KMS-11 (cell line): Measurements from ENCODE around the gene FBXO5.
A peak's percentile ranks its signal among the peaks of the same experiment; 100 is the strongest.
"Not testable (repeated sequence)": the region's sequence is repeated elsewhere in the genome, so short reads cannot be mapped to it uniquely, and the experiment has no call there.

Source experiments
- H2AFZ ChIP-seq: fragments of 200-600 bp; sonication (generic); 2 replicates; pipeline ENCODE4 v1.6.1; 2016; ENCODE audit warnings: antibody characterized with exemption, mixed run types, low read depth
- H3K27ac ChIP-seq: fragments of 200-600 bp; sonication (generic); 2 replicates; pipeline ENCODE4 v1.6.1; 2016; ENCODE audit warnings: mild to moderate bottlenecking, mixed run types
- H3K27me3 ChIP-seq: fragments of 200-600 bp; sonication (generic); 2 replicates; pipeline ENCODE4 v1.6.1; 2017; ENCODE audit warnings: mild to moderate bottlenecking, low read depth, mixed run types, moderate library complexity; ENCODE audit not compliant: insufficient read depth
- H3K36me3 ChIP-seq: fragments of 200-600 bp; sonication (generic); 2 replicates; pipeline ENCODE4 v1.6.1; 2017; ENCODE audit warnings: mild to moderate bottlenecking, mixed run types; ENCODE audit not compliant: insufficient read depth
- H3K4me1 ChIP-seq: fragments of 200-600 bp; sonication (generic); 2 replicates; pipeline ENCODE4 v1.6.1; 2016; ENCODE audit warnings: mild to moderate bottlenecking, low read depth, mixed run types; ENCODE audit not compliant: poor library complexity, severe bottlenecking
- H3K4me2 ChIP-seq: fragments of 200-600 bp; sonication (generic); 2 replicates; pipeline ENCODE4 v1.7.0; 2016; ENCODE audit warnings: mild to moderate bottlenecking, mixed run types
- H3K4me3 ChIP-seq: fragments of 200-600 bp; sonication (generic); IDR thresholded peaks from 2 replicates; pipeline ENCODE4 v1.6.1; 2017; ENCODE audit warnings: low read depth, low read length, mixed read lengths; ENCODE audit not compliant: insufficient read depth
- H3K79me2 ChIP-seq: fragments of 200-600 bp; sonication (generic); 2 replicates; pipeline ENCODE4 v1.6.1; 2016; ENCODE audit warnings: low read depth, mixed run types; ENCODE audit not compliant: insufficient read depth
- H3K9ac ChIP-seq: fragments of 200-600 bp; sonication (generic); 2 replicates; pipeline ENCODE4 v1.6.1; 2016; ENCODE audit warnings: mild to moderate bottlenecking, mixed run types
- H4K20me1 ChIP-seq: fragments of 200-600 bp; sonication (generic); 2 replicates; pipeline ENCODE4 v1.6.1; 2016; ENCODE audit warnings: mild to moderate bottlenecking, mixed run types; ENCODE audit not compliant: insufficient read depth
- TF ChIP-seq, protein P1 (sequence below): fragments of 200-600 bp; sonication (generic); conservative IDR thresholded peaks from 2 replicates; pipeline ENCODE4 v1.6.1; 2017; ENCODE audit warnings: low read depth, mild to moderate bottlenecking, antibody characterized with exemption, low read length, moderate library complexity, mixed read lengths

FBXO5 gene

DNA sequence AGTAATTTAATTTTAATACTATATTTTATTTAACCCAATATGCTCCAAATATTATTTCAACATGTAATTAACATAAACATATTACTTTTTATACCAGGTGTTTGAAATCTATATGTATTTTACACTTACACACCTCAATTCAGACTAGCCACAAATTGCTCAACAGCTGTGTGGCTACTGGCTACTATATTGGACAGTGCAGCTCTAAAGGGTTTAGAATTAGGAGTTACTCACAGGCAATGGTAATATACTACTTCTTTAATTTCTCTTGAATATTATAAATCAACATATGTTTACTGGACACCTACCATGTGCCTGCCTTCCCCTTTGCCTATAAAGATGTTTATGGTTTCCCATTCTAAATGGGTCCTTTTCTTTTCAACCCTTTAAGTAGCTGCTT lies 17.4 kb upstream of the FBXO5 start:
- Histone ChIP-seq H3K27me3 (no peaks in the 10 kb centered on the region), H3K4me2 (peak overlapping the region; percentile 85), H3K4me1 (peaks cover 33% of the 10 kb centered on the region), H2AFZ (no peak overlapping the region), H3K36me3 (no peaks in the 10 kb centered on the region), H3K4me3 (no peak overlapping the region), H3K27ac (no peak overlapping the region), H3K79me2 (peaks cover 51% of the 10 kb centered on the region), H3K9ac (no peak overlapping the region), H4K20me1 (no peaks in the 10 kb centered on the region)
- TF ChIP-seq, protein P1, sequence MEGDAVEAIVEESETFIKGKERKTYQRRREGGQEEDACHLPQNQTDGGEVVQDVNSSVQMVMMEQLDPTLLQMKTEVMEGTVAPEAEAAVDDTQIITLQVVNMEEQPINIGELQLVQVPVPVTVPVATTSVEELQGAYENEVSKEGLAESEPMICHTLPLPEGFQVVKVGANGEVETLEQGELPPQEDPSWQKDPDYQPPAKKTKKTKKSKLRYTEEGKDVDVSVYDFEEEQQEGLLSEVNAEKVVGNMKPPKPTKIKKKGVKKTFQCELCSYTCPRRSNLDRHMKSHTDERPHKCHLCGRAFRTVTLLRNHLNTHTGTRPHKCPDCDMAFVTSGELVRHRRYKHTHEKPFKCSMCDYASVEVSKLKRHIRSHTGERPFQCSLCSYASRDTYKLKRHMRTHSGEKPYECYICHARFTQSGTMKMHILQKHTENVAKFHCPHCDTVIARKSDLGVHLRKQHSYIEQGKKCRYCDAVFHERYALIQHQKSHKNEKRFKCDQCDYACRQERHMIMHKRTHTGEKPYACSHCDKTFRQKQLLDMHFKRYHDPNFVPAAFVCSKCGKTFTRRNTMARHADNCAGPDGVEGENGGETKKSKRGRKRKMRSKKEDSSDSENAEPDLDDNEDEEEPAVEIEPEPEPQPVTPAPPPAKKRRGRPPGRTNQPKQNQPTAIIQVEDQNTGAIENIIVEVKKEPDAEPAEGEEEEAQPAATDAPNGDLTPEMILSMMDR: no peak

DNA sequence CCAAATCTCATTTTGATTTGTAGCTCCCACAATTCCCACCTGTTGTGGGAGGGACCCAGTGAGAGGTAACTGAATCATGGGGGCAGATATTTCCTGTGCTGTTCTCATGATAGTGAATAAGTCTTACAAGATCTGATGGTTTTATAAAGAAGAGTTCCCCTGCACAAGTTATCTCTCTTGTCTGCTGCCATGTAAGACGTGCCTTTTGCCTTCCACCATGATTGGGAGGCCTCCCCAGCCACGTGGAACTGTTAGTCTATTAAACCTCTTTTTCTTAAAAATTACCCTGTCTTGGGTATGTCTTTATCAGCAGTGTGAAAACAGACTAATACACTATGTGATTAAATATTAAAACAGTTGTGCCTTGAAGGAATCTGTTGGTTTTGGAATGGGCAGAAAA lies 16.7 kb upstream of the FBXO5 start:
- H3K4me3 ChIP-seq, H3K27me3 ChIP-seq, H4K20me1 ChIP-seq, H3K36me3 ChIP-seq, H3K9ac ChIP-seq, H3K27ac ChIP-seq, H2AFZ ChIP-seq: not testable (repeated sequence)
- 0 out of 2 replicates have a peak overlapping the region, but pooled peaks have one; percentile 85 for H3K4me2 ChIP-seq
- H3K4me1 ChIP-seq: peaks cover 33% of the 10 kb centered on the region
- peaks cover 51% of the 10 kb centered on the region for H3K79me2 ChIP-seq

DNA sequence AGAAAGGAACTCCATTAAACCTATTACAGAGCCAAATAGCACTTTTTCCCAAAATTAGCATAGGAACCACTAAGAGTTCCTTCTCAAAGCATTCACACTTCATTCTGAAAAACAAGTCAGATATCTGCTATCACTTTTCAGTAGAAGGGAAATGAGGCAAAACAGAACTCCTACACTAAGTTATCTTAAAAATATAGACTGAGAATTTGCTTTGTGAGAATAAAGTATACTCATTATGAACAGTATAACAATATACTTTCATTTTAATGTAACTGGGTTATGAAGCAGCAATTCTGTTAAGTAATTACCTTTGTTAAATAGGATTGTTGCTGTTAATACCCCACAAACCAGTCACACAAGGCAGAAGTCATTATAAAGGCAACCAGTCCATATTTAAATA lies 11.0 kb upstream of the FBXO5 start:
- Histone ChIP-seq H4K20me1 (no peaks in the 10 kb centered on the region), H3K4me2 (no peak overlapping the region), H3K27me3 (no peaks in the 10 kb centered on the region), H2AFZ (no peak overlapping the region), H3K4me1 (peaks cover 3% of the 10 kb centered on the region), H3K79me2 (peaks cover 51% of the 10 kb centered on the region), H3K27ac (peak overlapping the region; percentile 12; the same call in 1 of the 2 replicates), H3K9ac (no peak overlapping the region), H3K4me3 (no peak overlapping the region), H3K36me3 (peaks cover 6% of the 10 kb centered on the region; the same call in 1 of the 2 replicates)
- TF ChIP-seq, protein P1: no peak

DNA sequence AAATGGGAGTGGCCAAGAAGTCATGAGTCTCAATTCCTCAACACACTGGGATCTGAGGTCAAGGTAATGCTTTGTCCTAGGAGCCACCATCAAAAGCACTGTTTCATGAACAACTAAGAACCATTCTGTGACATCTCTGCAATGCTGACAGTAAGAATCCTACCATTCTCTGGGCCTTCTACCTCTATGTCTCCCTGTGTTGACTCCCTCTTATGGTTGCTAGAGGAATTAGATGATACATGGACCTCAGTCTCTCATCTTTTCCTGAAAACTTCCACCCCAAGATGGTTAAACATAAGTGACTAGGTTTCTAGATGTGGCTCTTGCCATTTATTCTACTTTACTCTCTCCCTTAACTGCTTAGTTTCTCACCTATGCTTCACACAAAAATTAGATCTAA lies 10.6 kb upstream of the FBXO5 start:
- Histone ChIP-seq H3K36me3 (peaks cover 6% of the 10 kb centered on the region; the same call in 1 of the 2 replicates), H3K27ac (peak overlapping the region; percentile 12; the same call in 1 of the 2 replicates), H2AFZ (no peak overlapping the region), H3K9ac (no peak overlapping the region), H4K20me1 (no peaks in the 10 kb centered on the region), H3K27me3 (no peaks in the 10 kb centered on the region), H3K4me3 (no peak overlapping the region), H3K79me2 (peaks cover 48% of the 10 kb centered on the region), H3K4me2 (no peak overlapping the region), H3K4me1 (peaks cover 3% of the 10 kb centered on the region)
- TF ChIP-seq, protein P1: 0 out of 2 replicates have a peak, but pooled peaks have one; percentile 20

DNA sequence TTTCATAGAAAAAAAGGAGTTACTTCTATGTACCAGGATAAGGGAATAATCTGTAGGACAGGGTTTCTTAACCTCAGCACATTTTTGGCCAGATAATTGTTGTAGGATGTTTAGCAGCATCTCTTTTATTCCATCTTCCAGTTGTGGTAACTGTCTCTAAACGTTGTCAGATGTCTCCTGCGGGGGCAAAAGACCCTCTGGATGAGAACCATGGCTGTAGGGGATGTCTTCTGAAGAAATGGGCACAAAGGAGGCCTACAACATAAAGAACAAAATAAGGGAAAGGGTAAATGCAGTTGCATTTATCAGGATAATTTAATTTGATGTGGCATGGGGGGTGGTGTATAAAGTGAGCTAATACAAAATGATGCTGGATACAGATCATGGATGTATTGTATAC lies 4.1 kb upstream of the FBXO5 start:
- peaks cover 63% of the 10 kb centered on the region for H3K79me2 ChIP-seq
- no peaks in the 10 kb centered on the region for H3K27me3 ChIP-seq
- peaks cover 24% of the 10 kb centered on the region for H3K4me1 ChIP-seq
- TF ChIP-seq, protein P1: no peak
- H3K9ac ChIP-seq: no peak overlapping the region
- H2AFZ ChIP-seq: no peak overlapping the region
- peaks cover 3% of the 10 kb centered on the region; the same call in 1 of the 2 replicates for H3K36me3 ChIP-seq
- no peaks in the 10 kb centered on the region for H4K20me1 ChIP-seq
- H3K27ac ChIP-seq: no peak overlapping the region
- H3K4me3 ChIP-seq: no peak overlapping the region
- no peak overlapping the region for H3K4me2 ChIP-seq

DNA sequence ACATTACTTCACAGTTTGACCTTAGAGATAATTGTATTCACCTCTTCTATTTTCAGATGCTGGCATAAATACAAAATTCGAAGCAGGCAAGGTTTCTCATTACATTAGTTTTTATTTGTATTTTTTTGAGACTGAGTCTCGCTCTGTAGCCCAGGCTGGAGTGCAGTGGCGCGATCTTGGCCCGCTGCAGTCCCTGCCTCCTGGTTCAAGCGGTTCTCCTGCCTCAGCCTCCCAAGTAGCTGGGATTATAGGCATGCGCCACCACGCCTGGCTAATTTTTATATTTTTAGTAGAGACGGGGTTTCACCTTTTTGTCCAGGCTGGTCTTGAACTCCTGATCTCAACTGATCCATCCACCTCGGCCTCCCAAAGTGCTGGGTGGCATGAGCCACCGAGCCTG lies 2.5 kb upstream of the FBXO5 start:
- not testable (repeated sequence) for H2AFZ ChIP-seq, H3K4me3 ChIP-seq, H4K20me1 ChIP-seq, H3K27me3 ChIP-seq, H3K36me3 ChIP-seq
- Histone ChIP-seq H3K79me2 (peaks cover 63% of the 10 kb centered on the region), H3K9ac (peak overlapping the region; percentile 87; the same call in 1 of the 2 replicates), H3K4me2 (peak overlapping the region; percentile 84), H3K4me1 (peaks cover 30% of the 10 kb centered on the region), H3K27ac (peak overlapping the region; percentile 84)
